ENCODE data around the gene USP32. TPM values are rescaled to one million over a fixed set of nuclear protein-coding genes. Genes with fewer than 3 reads are reported as not detected.

USP32 gene
- total and polyA plus RNA-seq, 2 of the 8 experiments (the other 6 are each of a cell fraction or from before 2014, with no cell fraction given) = 29.6 to 112 TPM

- no peak for TF ChIP-seq CHD7 (IDR thresholded peaks at IDR 0.05; ENCODE audit: insufficient replicate concordance, low read length)
- TF ChIP-seq EGR1 (IDR thresholded peaks at IDR 0.05; ENCODE audit: borderline replicate concordance, low read depth, low read length) = no peak
Measured at GRCh38 chr17:60247836-60248461, 144.0 kb downstream of the USP32 start (continued).
